ENCODE data around the gene GEMIN8. TPM values are rescaled to one million over a fixed set of nuclear protein-coding genes. Genes with fewer than 3 reads are reported as not detected.

GEMIN8 gene
- total RNA-seq, 1 donor from 2014 or later, result 19.8 TPM

GRCh38 chrX:13967636-13968035 lies 62.1 kb downstream of the GEMIN8 start:
- Mint-ChIP-seq H3K4me3 (no peak overlapping the region), H3K27me3 (no peaks in the 10 kb centered on the region), H3K4me1 (ENCODE audit: unreplicated experiment) (no peaks in the 10 kb centered on the region), H3K9me3 (peaks cover 5% of the 10 kb centered on the region), H3K27ac (no peak overlapping the region), H3K36me3 (no peaks in the 10 kb centered on the region)
- TF ChIP-seq, protein P1, sequence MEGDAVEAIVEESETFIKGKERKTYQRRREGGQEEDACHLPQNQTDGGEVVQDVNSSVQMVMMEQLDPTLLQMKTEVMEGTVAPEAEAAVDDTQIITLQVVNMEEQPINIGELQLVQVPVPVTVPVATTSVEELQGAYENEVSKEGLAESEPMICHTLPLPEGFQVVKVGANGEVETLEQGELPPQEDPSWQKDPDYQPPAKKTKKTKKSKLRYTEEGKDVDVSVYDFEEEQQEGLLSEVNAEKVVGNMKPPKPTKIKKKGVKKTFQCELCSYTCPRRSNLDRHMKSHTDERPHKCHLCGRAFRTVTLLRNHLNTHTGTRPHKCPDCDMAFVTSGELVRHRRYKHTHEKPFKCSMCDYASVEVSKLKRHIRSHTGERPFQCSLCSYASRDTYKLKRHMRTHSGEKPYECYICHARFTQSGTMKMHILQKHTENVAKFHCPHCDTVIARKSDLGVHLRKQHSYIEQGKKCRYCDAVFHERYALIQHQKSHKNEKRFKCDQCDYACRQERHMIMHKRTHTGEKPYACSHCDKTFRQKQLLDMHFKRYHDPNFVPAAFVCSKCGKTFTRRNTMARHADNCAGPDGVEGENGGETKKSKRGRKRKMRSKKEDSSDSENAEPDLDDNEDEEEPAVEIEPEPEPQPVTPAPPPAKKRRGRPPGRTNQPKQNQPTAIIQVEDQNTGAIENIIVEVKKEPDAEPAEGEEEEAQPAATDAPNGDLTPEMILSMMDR (conservative IDR thresholded peaks at IDR 0.05), result no peak
- no peak for DNase-seq (ENCODE audit: extremely low spot score, unreplicated experiment)

- no peak overlapping the region for H3K4me3 Mint-ChIP-seq
- peaks cover 4% of the 10 kb centered on the region for H3K9me3 Mint-ChIP-seq
- no peaks in the 10 kb centered on the region for H3K36me3 Mint-ChIP-seq
- no peaks in the 10 kb centered on the region for H3K27me3 Mint-ChIP-seq
- H3K27ac Mint-ChIP-seq, result no peak overlapping the region
- DNase-seq (ENCODE audit: extremely low spot score, unreplicated experiment), result no peak
- H3K4me1 Mint-ChIP-seq (ENCODE audit: unreplicated experiment), result no peaks in the 10 kb centered on the region
- TF ChIP-seq, protein P1 (conservative IDR thresholded peaks at IDR 0.05), result no peak
Measured at GRCh38 chrX:13966793-13967125, 62.9 kb downstream of the GEMIN8 start.

DNA sequence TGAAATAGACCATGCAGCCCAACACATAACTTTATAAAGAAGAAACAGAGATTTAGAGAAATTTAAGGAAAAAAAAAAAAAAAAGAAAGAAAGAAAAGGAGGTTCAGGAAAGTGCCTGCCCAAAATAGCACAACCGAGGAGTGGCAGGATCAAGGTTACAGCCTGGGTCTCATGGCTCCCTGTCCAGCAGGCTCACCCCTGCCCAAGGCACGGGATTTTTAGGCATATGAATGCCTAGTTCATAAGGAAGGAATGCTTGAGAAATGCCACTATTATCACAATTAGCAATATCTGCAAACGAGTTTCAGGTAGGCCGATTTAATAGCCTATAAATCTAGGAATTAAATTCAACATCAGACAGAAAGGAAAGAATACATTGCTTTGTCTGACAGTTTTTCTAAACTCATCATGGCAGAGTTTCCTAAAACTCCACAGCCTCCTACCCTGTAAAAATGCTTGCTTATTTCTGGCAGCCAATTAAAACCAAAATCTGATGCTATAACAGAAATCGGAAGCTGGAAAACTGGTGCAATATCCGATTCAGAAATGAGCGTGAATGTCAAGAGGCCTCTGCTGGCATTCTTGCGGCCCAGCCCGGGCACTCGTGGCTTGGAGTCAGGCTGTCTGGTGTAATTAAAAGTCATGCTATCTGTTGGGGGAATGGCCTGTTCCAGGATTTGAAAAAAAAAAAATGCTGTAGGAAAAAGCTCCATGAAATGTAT lies 63.5 kb downstream of the GEMIN8 start:
- Mint-ChIP-seq H3K4me1 (ENCODE audit: unreplicated experiment) (no peaks in the 10 kb centered on the region), H3K36me3 (no peaks in the 10 kb centered on the region), H3K4me3 (no peak overlapping the region), H3K9me3 (peaks cover 3% of the 10 kb centered on the region), H3K27ac (no peak overlapping the region), H3K27me3 (no peaks in the 10 kb centered on the region)
- DNase-seq (ENCODE audit: extremely low spot score, unreplicated experiment), result no peak
- TF ChIP-seq, protein P1 (conservative IDR thresholded peaks at IDR 0.05), result no peak

GRCh38 chrX:13965531-13965930 lies 64.2 kb downstream of the GEMIN8 start:
- H3K27ac Mint-ChIP-seq, result no peak overlapping the region
- no peaks in the 10 kb centered on the region for H3K27me3 Mint-ChIP-seq
- H3K4me1 Mint-ChIP-seq (ENCODE audit: unreplicated experiment), result no peaks in the 10 kb centered on the region
- TF ChIP-seq, protein P1 (conservative IDR thresholded peaks at IDR 0.05), result no peak
- no peak for DNase-seq (ENCODE audit: extremely low spot score, unreplicated experiment)
- no peaks in the 10 kb centered on the region for H3K36me3 Mint-ChIP-seq
- no peak overlapping the region for H3K4me3 Mint-ChIP-seq
- peaks cover 3% of the 10 kb centered on the region for H3K9me3 Mint-ChIP-seq

DNA sequence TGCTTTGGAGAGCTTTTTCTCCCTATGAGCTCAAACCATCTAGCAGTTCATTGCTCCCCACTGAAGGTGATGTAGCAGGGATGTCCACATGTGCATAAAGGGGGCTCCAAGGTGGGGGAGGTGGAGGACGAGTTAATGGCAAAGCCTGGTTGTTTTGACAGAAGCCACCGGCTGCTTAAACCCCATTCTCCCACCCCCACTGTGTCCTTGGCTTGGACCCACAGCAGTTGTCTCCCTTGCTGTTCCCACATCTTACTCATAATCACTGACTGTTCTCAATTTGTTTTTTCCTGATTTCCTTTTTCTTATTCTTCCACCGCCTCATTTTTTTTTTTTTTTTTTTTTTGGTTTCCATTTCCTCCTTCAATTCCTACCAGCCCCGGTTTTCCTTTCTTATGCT lies 72.7 kb downstream of the GEMIN8 start:
- DNase-seq (ENCODE audit: extremely low spot score, unreplicated experiment), result no peak
- TF ChIP-seq, protein P1 (conservative IDR thresholded peaks at IDR 0.05), result no peak
- Mint-ChIP-seq H3K4me1 (ENCODE audit: unreplicated experiment) (no peaks in the 10 kb centered on the region), H3K27ac (no peak overlapping the region), H3K27me3 (no peaks in the 10 kb centered on the region), H3K36me3 (peaks cover 3% of the 10 kb centered on the region), H3K9me3 (peaks cover 13% of the 10 kb centered on the region), H3K4me3 (no peak overlapping the region)

Other genes starting within 250 kb of the GEMIN8 start
- 2.1 and 17.3 TPM in 2 replicates for gene GPM6B, start 212.8 kb downstream of the GEMIN8 start, total RNA-seq (ENCODE audit: low replicate concordance)